HEK293 (cell line): ENCODE results near the gene ZNF619.

Experiments
- SETDB1 ChIP-seq: IDR thresholded peaks from one replicate; pipeline ENCODE4 v1.6.1; 2017; ENCODE audit warnings: mild to moderate bottlenecking, low read length, moderate library complexity, mixed read lengths; ENCODE audit not compliant: insufficient read length
- YY1 ChIP-seq: fragments of 450-650 bp; formaldehyde crosslinking; IDR thresholded peaks from 2 replicates; pipeline ENCODE4 v1.5.1; 2018; ENCODE audit warnings: missing biosample characterization, missing genetic modification characterization
- ZBTB21 ChIP-seq: fragments of 450-650 bp; formaldehyde crosslinking; IDR thresholded peaks from 2 replicates; pipeline ENCODE4 v1.5.1; 2017; ENCODE audit warnings: missing biosample characterization, missing genetic modification characterization
- ZNF10 ChIP-seq: fragments of 450-650 bp; formaldehyde crosslinking; IDR thresholded peaks from 2 replicates; pipeline ENCODE4 v1.5.1; 2017; ENCODE audit warnings: missing biosample characterization, missing genetic modification characterization
- ZNF121 ChIP-seq: fragments of 450-650 bp; formaldehyde crosslinking; IDR thresholded peaks from 2 replicates; pipeline ENCODE4 v1.5.1; 2016; ENCODE audit warnings: missing biosample characterization, missing genetic modification characterization
- ZNF274 ChIP-seq, 2 experiments: fragments of 200-500 bp in 1 of 2; fragments of 450-650 bp in 1 of 2; sonication (Bioruptor generic) in 1 of 2; formaldehyde crosslinking in 1 of 2; IDR thresholded peaks; 2 replicates each; pipeline versions ENCODE4 v1.5.1 to v1.6.1; 2014 to 2016; ENCODE audit warnings: borderline replicate concordance in 1 of 2, inconsistent platforms in 1 of 2, low read length in 1 of 2, missing biosample characterization in 1 of 2, missing genetic modification characterization in 1 of 2
- ZNF423 ChIP-seq: fragments of 450-650 bp; formaldehyde crosslinking; IDR thresholded peaks from 2 replicates; pipeline ENCODE4 v1.5.1; 2016; ENCODE audit warnings: missing biosample characterization, missing genetic modification characterization
- ZNF501 ChIP-seq: fragments of 450-650 bp; formaldehyde crosslinking; IDR thresholded peaks from 2 replicates; pipeline ENCODE4 v1.5.1; 2016; ENCODE audit warnings: missing biosample characterization, missing genetic modification characterization
- ZNF560 ChIP-seq: fragments of 450-650 bp; formaldehyde crosslinking; IDR thresholded peaks from 2 replicates; pipeline ENCODE4 v1.5.1; 2017; ENCODE audit warnings: missing biosample characterization, missing genetic modification characterization, borderline replicate concordance
- ZNF585B ChIP-seq: fragments of 450-650 bp; formaldehyde crosslinking; IDR thresholded peaks from 2 replicates; pipeline ENCODE4 v1.5.1; 2016; ENCODE audit warnings: missing biosample characterization, missing genetic modification characterization
- ZNF626 ChIP-seq: fragments of 450-650 bp; sonication (Bioruptor Pico); formaldehyde crosslinking; IDR thresholded peaks from 2 replicates; pipeline ENCODE4 v1.5.1; 2018; ENCODE audit warnings: missing biosample characterization, missing genetic modification characterization, inconsistent platforms
- TF ChIP-seq, protein P1 (sequence below): fragments of 450-650 bp; formaldehyde crosslinking; IDR thresholded peaks from 2 replicates; pipeline ENCODE4 v1.5.1; 2016; ENCODE audit warnings: missing biosample characterization, missing genetic modification characterization

DNA sequence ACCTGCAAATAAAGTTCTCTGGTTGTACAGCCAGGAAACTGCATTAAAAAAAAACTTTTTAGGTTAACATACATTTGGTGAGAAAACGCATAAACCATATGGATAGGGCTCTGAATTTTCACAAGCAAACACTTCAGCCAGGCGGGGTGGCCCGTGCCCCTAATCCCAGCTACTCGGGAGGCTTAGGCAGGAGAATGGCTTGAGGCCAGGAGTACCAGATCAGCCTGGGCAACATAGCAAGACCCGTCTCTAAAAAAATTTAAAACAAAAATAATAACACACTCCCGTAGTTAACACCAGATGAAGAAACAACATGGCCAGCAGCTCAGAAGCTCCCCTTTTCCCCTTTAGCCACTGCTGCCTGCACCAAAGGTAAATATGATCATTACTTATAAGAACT, 23.0 kb upstream of the ZNF619 start:
- TF ChIP-seq, protein P1, sequence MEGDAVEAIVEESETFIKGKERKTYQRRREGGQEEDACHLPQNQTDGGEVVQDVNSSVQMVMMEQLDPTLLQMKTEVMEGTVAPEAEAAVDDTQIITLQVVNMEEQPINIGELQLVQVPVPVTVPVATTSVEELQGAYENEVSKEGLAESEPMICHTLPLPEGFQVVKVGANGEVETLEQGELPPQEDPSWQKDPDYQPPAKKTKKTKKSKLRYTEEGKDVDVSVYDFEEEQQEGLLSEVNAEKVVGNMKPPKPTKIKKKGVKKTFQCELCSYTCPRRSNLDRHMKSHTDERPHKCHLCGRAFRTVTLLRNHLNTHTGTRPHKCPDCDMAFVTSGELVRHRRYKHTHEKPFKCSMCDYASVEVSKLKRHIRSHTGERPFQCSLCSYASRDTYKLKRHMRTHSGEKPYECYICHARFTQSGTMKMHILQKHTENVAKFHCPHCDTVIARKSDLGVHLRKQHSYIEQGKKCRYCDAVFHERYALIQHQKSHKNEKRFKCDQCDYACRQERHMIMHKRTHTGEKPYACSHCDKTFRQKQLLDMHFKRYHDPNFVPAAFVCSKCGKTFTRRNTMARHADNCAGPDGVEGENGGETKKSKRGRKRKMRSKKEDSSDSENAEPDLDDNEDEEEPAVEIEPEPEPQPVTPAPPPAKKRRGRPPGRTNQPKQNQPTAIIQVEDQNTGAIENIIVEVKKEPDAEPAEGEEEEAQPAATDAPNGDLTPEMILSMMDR (tag by site-specific recombination): no peak
- TF ChIP-seq ZNF560 (tag by site-specific recombination) (no peak), ZBTB21 (no peak), ZNF501 (tag by site-specific recombination) (no peak), ZNF274 (IDR thresholded peaks at IDR 0.05; ENCODE audit: low read length) (no peak), ZNF274 (tag by site-specific recombination; IDR thresholded peaks at IDR 0.05; ENCODE audit: borderline replicate concordance) (no peak), YY1 (tag by site-specific recombination) (no peak), SETDB1 (no peak), ZNF121 (tag by site-specific recombination) (peak; percentile 64; the same call in 1 of the 2 replicates), ZNF585B (tag by site-specific recombination) (no peak), ZNF423 (tag by site-specific recombination) (no peak), ZNF10 (tag by site-specific recombination) (no peak), ZNF626 (tag by site-specific recombination) (no peak)
